Uterus (tissue), 4 donors: Measurements from ENCODE around the gene EFCAB5. TPM values are rescaled to one million over a fixed set of nuclear protein-coding genes. Genes with fewer than 3 reads are reported as not detected.

Source experiments
- DNase-seq, 2 donors: peaks; one replicate each; pipeline ENCODE4 v3.0.0-alpha.2; 2019 to 2020
- H3K27ac ChIP-seq, 2 donors: fragments of 200-600 bp; sonication (generic); 1 replicate in 1 of 2; 2 replicates in 1 of 2; pipeline ENCODE4 v1.5.1; 2016 to 2018
- H3K27me3 ChIP-seq, 2 donors: fragments of 200-600 bp; sonication (generic); one replicate each; pipeline ENCODE4 v1.5.1; 2018 to 2019; ENCODE audit warnings: control low read depth in 1 of 2
- H3K36me3 ChIP-seq, 2 donors: fragments of 200-600 bp; sonication (generic); one replicate each; pipeline ENCODE4 v1.5.1; 2019; ENCODE audit warnings: control low read depth in 1 of 2
- H3K4me1 ChIP-seq, 2 donors: fragments of 200-600 bp; sonication (generic); one replicate each; pipeline ENCODE4 v1.5.1; 2018 to 2019; ENCODE audit warnings: control low read depth in 1 of 2
- H3K4me3 ChIP-seq, 2 donors: fragments of 200-600 bp; sonication (generic); 1 replicate in 1 of 2; 2 replicates in 1 of 2; pipeline ENCODE4 v1.5.1; 2018 to 2019; ENCODE audit warnings: mild to moderate bottlenecking in 1 of 2
- H3K9me3 ChIP-seq, 2 donors: fragments of 200-600 bp; sonication (generic); one replicate each; pipeline ENCODE4 v1.5.1; 2019; ENCODE audit warnings: control low read depth in 1 of 2
- POLR2A ChIP-seq, 2 donors: fragments of 450-650 bp; IDR thresholded peaks; one replicate each; pipeline ENCODE4 v1.6.1; 2016; ENCODE audit warnings: antibody characterized with exemption in 2 of 2, mild to moderate bottlenecking in 1 of 2, moderate library complexity in 1 of 2
- intact Hi-C: fragments of 100-400 bp; cut with DNase I; formaldehyde crosslinking; loops from one replicate; pipeline ENCODE4 v1.15.1; 2023; ENCODE audit warnings: low total_unique reads
- total RNA-seq, 4 donors: library from RNA; depleted of rRNA in 3 of 4; stranded (reverse); fragments of >200 nt in 3 of 4; gene quantifications; one replicate each; pipeline versions ENCODE4 v1.1.0 to v1.2.4, GENCODE V29; 2014 to 2023
- TF ChIP-seq, protein P1 (sequence below), 4 experiments: fragments of 200-600 bp in 2 of 4; fragments of 450-650 bp in 2 of 4; sonication (generic) in 2 of 4; IDR thresholded peaks; one replicate each; pipeline ENCODE4 v1.5.1; 2016 to 2019; ENCODE audit warnings: antibody characterized with exemption in 4 of 4, mild to moderate bottlenecking in 2 of 4, moderate library complexity in 1 of 4
- donor health status: DM: yes; HTN: yes; CAD: no.

Gene EFCAB5
- total RNA-seq, 4 donors from 2014 or later = 0.27 to 0.97 TPM; not detected in 2

DNA sequence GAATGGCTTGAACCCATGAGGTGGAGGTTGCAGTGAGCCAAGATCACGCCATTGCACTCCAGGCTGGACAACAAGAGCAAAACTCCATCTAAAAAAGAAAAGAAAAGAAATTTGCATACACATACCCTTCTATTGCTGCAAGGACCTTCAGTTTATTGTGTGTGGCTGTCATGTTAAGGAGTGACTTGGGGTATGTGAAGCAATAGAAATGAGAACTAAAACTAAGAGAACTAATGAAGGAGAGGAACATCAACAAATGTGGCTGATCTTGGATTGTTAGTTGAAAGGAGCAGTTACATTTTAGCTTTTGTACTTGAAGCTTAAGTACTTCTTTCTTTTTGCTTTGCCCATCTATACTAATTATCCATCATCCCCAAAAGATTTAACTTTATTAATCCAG lies 162.5 kb downstream of the EFCAB5 start:
- H3K36me3 ChIP-seq = no peaks in the 10 kb centered on the region
- no peaks in the 10 kb centered on the region for H3K4me1 ChIP-seq
- no peak for DNase-seq
- H3K9me3 ChIP-seq = no peaks in the 10 kb centered on the region
- H3K4me3 ChIP-seq = no peak overlapping the region
- TF ChIP-seq POLR2A (IDR thresholded peaks at IDR 0.05) = no peak
- TF ChIP-seq, protein P1, sequence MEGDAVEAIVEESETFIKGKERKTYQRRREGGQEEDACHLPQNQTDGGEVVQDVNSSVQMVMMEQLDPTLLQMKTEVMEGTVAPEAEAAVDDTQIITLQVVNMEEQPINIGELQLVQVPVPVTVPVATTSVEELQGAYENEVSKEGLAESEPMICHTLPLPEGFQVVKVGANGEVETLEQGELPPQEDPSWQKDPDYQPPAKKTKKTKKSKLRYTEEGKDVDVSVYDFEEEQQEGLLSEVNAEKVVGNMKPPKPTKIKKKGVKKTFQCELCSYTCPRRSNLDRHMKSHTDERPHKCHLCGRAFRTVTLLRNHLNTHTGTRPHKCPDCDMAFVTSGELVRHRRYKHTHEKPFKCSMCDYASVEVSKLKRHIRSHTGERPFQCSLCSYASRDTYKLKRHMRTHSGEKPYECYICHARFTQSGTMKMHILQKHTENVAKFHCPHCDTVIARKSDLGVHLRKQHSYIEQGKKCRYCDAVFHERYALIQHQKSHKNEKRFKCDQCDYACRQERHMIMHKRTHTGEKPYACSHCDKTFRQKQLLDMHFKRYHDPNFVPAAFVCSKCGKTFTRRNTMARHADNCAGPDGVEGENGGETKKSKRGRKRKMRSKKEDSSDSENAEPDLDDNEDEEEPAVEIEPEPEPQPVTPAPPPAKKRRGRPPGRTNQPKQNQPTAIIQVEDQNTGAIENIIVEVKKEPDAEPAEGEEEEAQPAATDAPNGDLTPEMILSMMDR (IDR thresholded peaks at IDR 0.05) = no peak
- intact Hi-C loops = no loop called here
- H3K27me3 ChIP-seq = peaks cover 0 to 4% of the 10 kb centered on the region in 2 donors
- H3K27ac ChIP-seq = no peak overlapping the region

DNA sequence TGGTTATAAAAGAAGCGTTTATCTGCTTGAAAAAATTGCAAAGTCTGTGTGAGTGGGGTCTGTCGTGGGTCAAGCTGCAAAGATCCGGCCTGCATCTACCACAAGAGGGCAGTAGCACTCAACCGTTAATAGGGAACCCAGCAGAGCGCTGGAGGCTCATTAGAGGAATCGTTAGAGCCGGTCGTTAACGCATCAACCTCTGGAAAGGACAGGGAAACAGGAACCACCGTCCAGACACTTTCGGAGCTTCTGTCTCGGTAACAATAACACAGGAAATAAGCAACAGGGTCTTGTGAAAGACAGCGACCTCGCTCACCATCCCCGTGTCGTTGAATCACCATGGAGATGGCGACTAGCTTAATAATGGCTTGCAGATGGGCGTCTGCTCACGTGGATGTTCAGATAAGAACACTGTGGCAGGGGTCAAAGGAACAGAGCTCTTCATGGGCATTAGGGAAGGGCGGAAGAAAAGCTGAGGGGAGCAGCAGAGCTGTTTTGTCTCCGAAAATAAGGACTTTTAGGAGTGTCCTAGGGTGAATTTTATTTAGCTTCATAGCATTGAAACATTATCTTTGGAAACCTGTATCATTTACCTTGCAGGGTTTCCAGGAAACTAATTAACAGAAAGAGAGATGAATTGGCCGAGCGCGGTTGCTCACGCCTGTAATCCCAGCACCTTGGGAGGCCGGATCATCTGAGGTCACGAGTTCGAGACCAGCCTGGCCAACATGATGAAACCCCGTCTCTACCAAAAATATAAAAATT lies 163.3 kb downstream of the EFCAB5 start:
- no peaks in the 10 kb centered on the region for H3K36me3 ChIP-seq
- DNase-seq = peak; percentile 73 to 80
- H3K4me3 ChIP-seq = peak overlapping the region in 1 of 2 donors; percentile 39
- peak overlapping the region; percentile 40 to 66 for H3K27ac ChIP-seq
- no peaks in the 10 kb centered on the region for H3K9me3 ChIP-seq
- TF ChIP-seq, protein P1 (IDR thresholded peaks at IDR 0.05) = peak; percentile 78 to 90 (median 81)
- TF ChIP-seq POLR2A (IDR thresholded peaks at IDR 0.05) = no peak
- no peaks in the 10 kb centered on the region for H3K4me1 ChIP-seq
- H3K27me3 ChIP-seq = peaks cover 0 to 4% of the 10 kb centered on the region in 2 donors
- intact Hi-C loops = no loop called here

DNA sequence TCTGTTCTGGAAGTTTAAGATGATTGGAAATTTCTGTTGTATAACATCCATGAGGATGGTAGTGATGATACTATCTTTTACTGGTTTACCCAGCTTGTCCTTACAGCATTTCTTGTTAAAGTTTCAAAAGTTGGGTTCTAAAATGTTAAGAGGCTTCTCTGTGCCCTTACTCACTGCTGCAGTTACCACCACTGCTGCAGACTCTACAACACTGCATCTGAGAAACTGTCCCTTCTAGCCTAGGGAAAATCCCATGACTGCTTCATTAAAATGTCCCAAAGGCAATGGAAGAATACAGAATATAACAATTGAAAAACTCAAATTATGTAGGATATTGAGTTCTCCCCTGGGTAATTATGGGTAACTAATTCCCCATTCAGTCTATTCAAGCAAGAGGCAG lies 171.4 kb downstream of the EFCAB5 start:
- TF ChIP-seq POLR2A (IDR thresholded peaks at IDR 0.05) = no peak
- TF ChIP-seq, protein P1 (IDR thresholded peaks at IDR 0.05) = no peak
- intact Hi-C loops = no loop called here

DNA sequence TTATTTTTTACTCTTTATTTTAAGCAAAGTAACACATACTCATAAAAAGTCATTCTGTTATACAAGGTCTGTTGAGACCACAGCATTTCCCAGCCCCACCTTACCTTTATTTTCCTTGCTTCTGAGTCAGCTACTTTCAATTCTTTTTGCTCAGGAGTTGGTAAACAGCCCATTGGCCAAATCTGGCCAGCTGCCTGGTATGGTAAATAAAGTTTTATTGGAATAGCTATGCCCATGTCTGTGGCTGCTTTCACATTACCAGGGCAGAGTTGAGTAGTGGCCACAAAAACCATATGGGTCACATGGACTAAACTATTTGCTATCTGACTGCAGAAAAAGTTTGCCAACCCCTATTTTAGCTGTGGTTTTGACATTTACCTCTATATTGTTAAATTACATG lies 171.8 kb downstream of the EFCAB5 start:
- H3K4me1 ChIP-seq = no peaks in the 10 kb centered on the region
- no peaks in the 10 kb centered on the region for H3K36me3 ChIP-seq
- DNase-seq = no peak
- no peak overlapping the region for H3K27ac ChIP-seq
- TF ChIP-seq POLR2A (IDR thresholded peaks at IDR 0.05) = no peak
- intact Hi-C loops = no loop called here
- no peak overlapping the region for H3K4me3 ChIP-seq
- no peaks in the 10 kb centered on the region for H3K27me3 ChIP-seq
- no peaks in the 10 kb centered on the region for H3K9me3 ChIP-seq

More for the DNA sequence above, 171.4 kb downstream of the EFCAB5 start:
- H3K4me1 ChIP-seq = no peaks in the 10 kb centered on the region
- DNase-seq = no peak
- no peak overlapping the region for H3K4me3 ChIP-seq
- no peaks in the 10 kb centered on the region for H3K9me3 ChIP-seq
- no peak overlapping the region for H3K27ac ChIP-seq
- no peaks in the 10 kb centered on the region for H3K36me3 ChIP-seq
- peaks cover 0 to 4% of the 10 kb centered on the region in 2 donors for H3K27me3 ChIP-seq

DNA sequence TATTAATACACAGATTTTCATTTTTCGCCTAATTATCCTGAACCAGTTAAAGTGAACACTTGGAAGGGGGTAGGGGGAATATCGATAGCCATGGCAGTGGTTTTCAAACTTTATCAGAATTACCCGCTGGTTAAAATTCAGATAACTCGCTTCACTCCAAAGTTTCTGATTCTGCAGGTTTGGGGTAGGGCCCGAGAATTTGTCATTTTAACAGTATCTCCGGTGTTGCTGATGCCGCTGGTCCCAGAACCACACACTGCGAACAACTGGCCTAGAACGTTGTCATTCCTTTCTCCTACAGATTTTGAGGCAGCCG lies 174.9 kb downstream of the EFCAB5 start:
- TF ChIP-seq, protein P1 (IDR thresholded peaks at IDR 0.05) = no peak
- TF ChIP-seq POLR2A (IDR thresholded peaks at IDR 0.05) = no peak
- H3K36me3 ChIP-seq = no peaks in the 10 kb centered on the region
- H3K4me3 ChIP-seq = peak overlapping the region; percentile 64 to 65
- DNase-seq = no peak
- H3K27me3 ChIP-seq = no peaks in the 10 kb centered on the region
- no peaks in the 10 kb centered on the region for H3K9me3 ChIP-seq
- intact Hi-C loops = no loop called here
- H3K4me1 ChIP-seq = no peaks in the 10 kb centered on the region
- H3K27ac ChIP-seq = peak overlapping the region; percentile 94 to 98
